IMR-90 (cell line): ENCODE results near the gene TMPRSS11B. TPM values are rescaled to one million over a fixed set of nuclear protein-coding genes. Genes with fewer than 3 reads are reported as not detected.

ENCODE experiments used
- ATAC-seq: fragments of 200-7000 bp; cut with Tn5 transposase; 2 replicates; pipeline ENCODE4 v1.9.1; 2020; ENCODE audit warnings: low read depth, mild to moderate bottlenecking, moderate library complexity
- BruUV-seq: library from RNA; stranded (reverse); fragments of 400-500 nt; replicated peaks from 2 replicates; lab custom pipeline; 2021; lab: Mats Ljungman, UMichigan
- CTCF ChIA-PET: fragments of 300-600 bp; formaldehyde crosslinking; extraction: SDS; loops from one replicate; lab custom pipeline; 2021; ENCODE audit warnings: antibody characterized with exemption; lab: Yijun Ruan, JAX
- POLR2A ChIA-PET: fragments of 300-600 bp; sonication (Branson Sonifier 250); formaldehyde crosslinking; loops from one replicate; lab custom pipeline; 2022; ENCODE audit warnings: antibody characterized with exemption; ENCODE audit not compliant: unreplicated experiment; lab: Charles Lee
- DNase-seq: peaks from one replicate; pipeline ENCODE4 v3.0.0; 2013
- H2AFZ ChIP-seq: replicated peaks from 2 replicates; pipeline ENCODE3; 2013; ENCODE audit warnings: low read length, mild to moderate bottlenecking; ENCODE audit not compliant: poor library complexity
- H2AK5ac ChIP-seq: 2 replicates; pipeline ENCODE4 v1.6.1; 2013; ENCODE audit warnings: low read depth, low read length, inconsistent platforms
- H2AK9ac ChIP-seq: replicated peaks from 2 replicates; pipeline ENCODE3; 2013; ENCODE audit warnings: mild to moderate bottlenecking, low read depth, low read length, moderate library complexity; ENCODE audit not compliant: poor library complexity
- H2BK120ac ChIP-seq: 2 replicates; pipeline ENCODE4 v1.6.1; 2013; ENCODE audit warnings: low read depth, low read length, inconsistent platforms
- H2BK15ac ChIP-seq: 3 replicates; pipeline ENCODE4 v1.6.1; 2013; ENCODE audit warnings: low read depth, low read length, inconsistent platforms
- H2BK20ac ChIP-seq: 2 replicates; pipeline ENCODE4 v1.6.1; 2013; ENCODE audit warnings: low read depth, mild to moderate bottlenecking, inconsistent platforms, low read length, moderate library complexity
- H2BK5ac ChIP-seq: 2 replicates; pipeline ENCODE4 v1.6.1; 2013; ENCODE audit warnings: mild to moderate bottlenecking, low read depth, low read length, inconsistent platforms; ENCODE audit not compliant: poor library complexity, severe bottlenecking
- H3K14ac ChIP-seq: replicated peaks from 2 replicates; pipeline ENCODE4 v1.6.1; 2013; ENCODE audit warnings: low read depth, low read length, inconsistent platforms
- H3K18ac ChIP-seq: 2 replicates; pipeline ENCODE4 v1.6.1; 2013; ENCODE audit warnings: low read depth, low read length, control low read depth
- H3K23ac ChIP-seq: 2 replicates; pipeline ENCODE4 v1.6.1; 2013; ENCODE audit warnings: low read depth, low read length, inconsistent platforms
- H3K27ac ChIP-seq: 2 replicates; pipeline ENCODE4 v1.5.1; 2013; ENCODE audit warnings: mild to moderate bottlenecking, control low read depth, low read length; ENCODE audit not compliant: insufficient read depth
- H3K27me3 ChIP-seq: 2 replicates; pipeline ENCODE4 v1.6.1; 2013; ENCODE audit warnings: low read length; ENCODE audit not compliant: control insufficient read depth, insufficient read depth
- H3K36me3 ChIP-seq: 2 replicates; pipeline ENCODE4 v1.6.1; 2013; ENCODE audit warnings: low read length, mixed read lengths; ENCODE audit not compliant: control insufficient read depth, insufficient read depth
- H3K4ac ChIP-seq: 2 replicates; pipeline ENCODE4 v1.6.1; 2013; ENCODE audit warnings: low read depth, low read length, inconsistent platforms
- H3K4me1 ChIP-seq: 2 replicates; pipeline ENCODE4 v1.6.1; 2013; ENCODE audit warnings: low read length, mixed read lengths; ENCODE audit not compliant: control insufficient read depth, insufficient read depth
- H3K4me2 ChIP-seq: 2 replicates; pipeline ENCODE4 v1.6.1; 2013; ENCODE audit warnings: low read depth, mild to moderate bottlenecking, control low read depth, low read length, moderate library complexity
- H3K4me3 ChIP-seq: 2 replicates; pipeline ENCODE4 v1.5.1; 2013; ENCODE audit warnings: low read depth, mild to moderate bottlenecking, control low read depth, low read length, moderate library complexity; ENCODE audit not compliant: insufficient read depth
- H3K56ac ChIP-seq: 2 replicates; pipeline ENCODE4 v1.6.1; 2013; ENCODE audit warnings: low read length, inconsistent platforms; ENCODE audit not compliant: insufficient read depth; ENCODE audit errors: extremely low read depth
- H3K79me1 ChIP-seq, 2 experiments: 2 replicates each; pipeline ENCODE4 v1.6.1; 2013; ENCODE audit warnings: low read length in 2 of 2, inconsistent platforms in 1 of 2, low read depth in 1 of 2
- H3K9ac ChIP-seq: 2 replicates; pipeline ENCODE4 v1.6.1; 2013; ENCODE audit warnings: low read depth, low read length, control low read depth
- H3K9me1 ChIP-seq: 2 replicates; pipeline ENCODE4 v1.6.1; 2013; ENCODE audit warnings: low read length, inconsistent platforms; ENCODE audit not compliant: insufficient read depth
- H3K9me3 ChIP-seq: 2 replicates; pipeline ENCODE4 v1.6.1; 2013; ENCODE audit warnings: low read length; ENCODE audit not compliant: control insufficient read depth, insufficient read depth
- H4K20me1 ChIP-seq: 2 replicates; pipeline ENCODE4 v1.6.1; 2013; ENCODE audit warnings: low read length, inconsistent platforms; ENCODE audit not compliant: insufficient read depth
- H4K5ac ChIP-seq: 2 replicates; pipeline ENCODE4 v1.6.1; 2013; ENCODE audit warnings: mild to moderate bottlenecking, low read depth, low read length, control low read depth
- H4K8ac ChIP-seq, 2 experiments: 2 replicates each; pipeline ENCODE4 v1.6.1; 2013; ENCODE audit warnings: low read depth in 2 of 2, low read length in 2 of 2, control low read depth in 1 of 2, inconsistent platforms in 1 of 2
- H4K91ac ChIP-seq: 2 replicates; pipeline ENCODE4 v1.6.1; 2013; ENCODE audit warnings: low read depth, low read length, inconsistent platforms; ENCODE audit not compliant: insufficient read depth
- BHLHE40 ChIP-seq: fragments of 150-350 bp; IDR thresholded peaks from 2 replicates; pipeline ENCODE4 v1.6.1; 2016; ENCODE audit warnings: mild to moderate bottlenecking, low read depth, low read length
- CEBPB ChIP-seq: IDR thresholded peaks from 2 replicates; pipeline ENCODE4 v1.6.1; 2012; ENCODE audit warnings: low read depth, low read length, improper control_type of control experiment
- CHD1 ChIP-seq: IDR thresholded peaks from 2 replicates; pipeline ENCODE4 v1.6.1; 2012; ENCODE audit warnings: low read depth, low read length, improper control_type of control experiment
- ELK1 ChIP-seq: fragments of 150-350 bp; IDR thresholded peaks from 2 replicates; pipeline ENCODE4 v1.6.1; 2016; ENCODE audit warnings: low read depth, mild to moderate bottlenecking, low read length, moderate library complexity, borderline replicate concordance
- FOS ChIP-seq: fragments of 150-350 bp; IDR thresholded peaks from 2 replicates; pipeline ENCODE4 v1.6.1; 2016; ENCODE audit warnings: low read depth, low read length
- MAFK ChIP-seq: IDR thresholded peaks from 2 replicates; pipeline ENCODE4 v1.6.1; 2012; ENCODE audit warnings: low read depth, low read length, improper control_type of control experiment
- MAZ ChIP-seq: IDR thresholded peaks from 2 replicates; pipeline ENCODE4 v1.6.1; 2012; ENCODE audit warnings: low read depth, mild to moderate bottlenecking, low read length, improper control_type of control experiment, moderate library complexity, borderline replicate concordance
- MXI1 ChIP-seq: IDR thresholded peaks from 2 replicates; pipeline ENCODE4 v1.6.1; 2012; ENCODE audit warnings: low read depth, mild to moderate bottlenecking, low read length, moderate library complexity, borderline replicate concordance
- NFE2L2 ChIP-seq: fragments of 150-350 bp; IDR thresholded peaks from 2 replicates; pipeline ENCODE4 v1.6.1; 2016; ENCODE audit warnings: low read depth, mild to moderate bottlenecking, low read length
- POLR2A ChIP-seq: IDR thresholded peaks from 2 replicates; pipeline ENCODE4 v1.6.1; 2012; ENCODE audit warnings: mild to moderate bottlenecking, low read depth, low read length
- RAD21 ChIP-seq: IDR thresholded peaks from 2 replicates; pipeline ENCODE4 v1.6.1; 2012; ENCODE audit warnings: low read length, improper control_type of control experiment
- RFX5 ChIP-seq: IDR thresholded peaks from 2 replicates; pipeline ENCODE4 v1.8.0; 2012; ENCODE audit warnings: low read depth, mild to moderate bottlenecking, low read length, moderate library complexity
- SMC3 ChIP-seq: fragments of 150-350 bp; IDR thresholded peaks from 2 replicates; pipeline ENCODE4 v1.6.1; 2016; ENCODE audit warnings: low read depth, mild to moderate bottlenecking, antibody characterized with exemption, low read length, moderate library complexity
- WGBS, 2 experiments: methylation state at CpG; one replicate each; pipeline versions ENCODE4 v1.1.5 to v1.1.7; 2013; ENCODE audit warnings: missing lambda C conversion rate in 2 of 2; ENCODE audit not compliant: insufficient read length in 1 of 2; ENCODE audit errors: extremely low coverage in 2 of 2; 5-methylcytosine and 5-hydroxymethylcytosine counted together
- dilution Hi-C: fragments of 300-500 bp; cut with HindIII; formaldehyde crosslinking; loops from one replicate; pipeline ENCODE4 v1.14.3; 2018; ENCODE audit warnings: low sequenced_read_pairs; ENCODE audit not compliant: unreplicated experiment
- in situ Hi-C: fragments of 300-500 bp; cut with MboI; formaldehyde crosslinking; loops from 3 replicates; pipeline ENCODE4 v1.14.3; 2019; ENCODE audit warnings: low sequenced_read_pairs, inconsistent platforms, mixed read lengths
- intact Hi-C: fragments of 100-400 bp; cut with micrococcal nuclease; formaldehyde crosslinking; loops from 2 replicates; pipeline ENCODE4 v1.10.0; 2022
- polyA plus RNA-seq, 3 experiments: library from polyadenylated mRNA; depleted of rRNA; stranded (reverse); fragments of >200 nt; gene quantifications; 2 replicates each; pipeline ENCODE4 v1.2.3, GENCODE V29; 2012; ENCODE audit warnings: low replicate concordance in 1 of 3
- total RNA-seq: library from RNA; depleted of rRNA; stranded (reverse); fragments of >200 nt; gene quantifications from 2 replicates; pipeline ENCODE4 v1.2.3, GENCODE V29; 2012

The TMPRSS11B gene
- total and polyA plus RNA-seq, 2 of the 4 experiments (the other 2 are of a cell fraction): not detected

DNA sequence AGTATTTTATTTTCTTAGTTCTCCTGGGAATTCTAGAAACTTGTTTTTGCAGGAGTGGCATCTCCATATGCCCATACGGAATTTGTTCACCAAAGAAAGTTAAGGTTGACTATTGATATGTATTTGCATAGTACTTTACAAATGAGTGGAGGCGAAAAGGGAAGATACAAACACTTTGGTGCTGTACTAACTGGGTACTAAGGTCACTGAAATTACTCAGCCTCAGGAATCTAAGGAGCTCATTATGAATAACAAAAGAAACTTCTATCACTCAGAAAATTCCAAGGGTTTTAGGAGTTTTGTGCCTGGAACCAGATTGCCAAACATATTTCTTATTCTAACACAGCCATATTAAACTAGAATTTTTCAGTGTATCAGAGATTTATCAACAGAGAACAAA is 27.4 kb upstream of the TMPRSS11B start:
- Histone ChIP-seq H3K18ac (no peak overlapping the region), H2BK120ac (no peak overlapping the region), H3K23ac (no peak overlapping the region), H3K9ac (no peak overlapping the region), H3K9me1 (no peaks in the 10 kb centered on the region), H3K14ac (no peak overlapping the region), H2BK20ac (no peak overlapping the region), H4K5ac (no peak overlapping the region), H3K36me3 (no peaks in the 10 kb centered on the region), H2AK9ac (no peak overlapping the region), H2AFZ (no peak overlapping the region), H3K56ac (no peak overlapping the region), H2BK15ac (no peak overlapping the region), H3K4ac (no peak overlapping the region), H3K27ac (no peak overlapping the region), H2BK5ac (no peak overlapping the region), H3K4me3 (no peak overlapping the region), H3K27me3 (no peaks in the 10 kb centered on the region), H4K91ac (no peak overlapping the region), H3K79me1 (no peaks in the 10 kb centered on the region), H3K4me2 (no peak overlapping the region), H4K20me1 (no peaks in the 10 kb centered on the region), H3K4me1 (0 out of 2 replicates have a peak, but pooled peaks cover 2% of the 10 kb centered on the region), H2AK5ac (no peak overlapping the region), H3K9me3 (no peaks in the 10 kb centered on the region), H4K8ac (no peak overlapping the region)
- ChIA-PET CTCF (interaction anchor here (2.4 kb wide), 1 partner anchor 103 kb away, joined by 27 read pairs; no protein-coding TSS in a partner anchor), POLR2A (no interaction called here)
- WGBS, 2 experiments: no CpG with 5 or more reads among the region's 2 CpGs
- no TSS peak for BruUV-seq
- intact Hi-C loops (loop anchor here (1.0 to 2.0 kb wide), 3 partner anchors 76 to 225 kb away; no protein-coding TSS in a partner anchor), in situ Hi-C loops (loop anchor here (5.0 to 25.0 kb wide), 3 partner anchors 104 to 889 kb away; no protein-coding TSS in a partner anchor), dilution Hi-C loops (no loop called here)
- ATAC-seq (peak; percentile 24; the same call in 1 of the 2 replicates), DNase-seq (no peak)
- TF ChIP-seq BHLHE40: no peak
- no peak for TF ChIP-seq RFX5
- no peak for TF ChIP-seq MAZ
- TF ChIP-seq FOS: no peak
- no peak for TF ChIP-seq MXI1
- no peak for TF ChIP-seq POLR2A
- no peak for TF ChIP-seq ELK1
- TF ChIP-seq MAFK: no peak
- no peak for TF ChIP-seq RAD21
- TF ChIP-seq CHD1: no peak
- TF ChIP-seq NFE2L2: no peak
- no peak for TF ChIP-seq CEBPB
- no peak for TF ChIP-seq SMC3
